Fibroblast of gingiva (primary cell): ENCODE measurements around the gene SDF4.

Experiments used
- DNase-seq: peaks from one replicate; pipeline ENCODE4 v3.0.0-alpha.2; 2011; ENCODE audit warnings: low read depth

Gene SDF4

GRCh38 chr1:1228596-1229321 lies 3.0 kb downstream of the SDF4 start:
- DNase-seq: no peak

GRCh38 chr1:1228187-1228586 lies 3.6 kb downstream of the SDF4 start:
- DNase-seq: no peak

GRCh38 chr1:1227386-1227785 lies 4.4 kb downstream of the SDF4 start:
- DNase-seq: no peak

GRCh38 chr1:1226566-1227362 lies 5.0 kb downstream of the SDF4 start:
- DNase-seq: no peak

GRCh38 chr1:1225913-1226312 lies 5.9 kb downstream of the SDF4 start:
- DNase-seq: no peak

- no peak for DNase-seq
Measured at GRCh38 chr1:1225238-1225845, 6.5 kb downstream of the SDF4 start.

GRCh38 chr1:1223891-1224290 lies 7.9 kb downstream of the SDF4 start:
- DNase-seq: no peak

GRCh38 chr1:1223321-1223720 lies 8.5 kb downstream of the SDF4 start:
- no peak for DNase-seq

GRCh38 chr1:1222575-1223225 lies 9.1 kb downstream of the SDF4 start:
- DNase-seq: peak; percentile 10

- DNase-seq: no peak
Measured at GRCh38 chr1:1221887-1222574, 9.8 kb downstream of the SDF4 start.

- no peak for DNase-seq
Measured at GRCh38 chr1:1220197-1220596, 11.6 kb downstream of the SDF4 start.

GRCh38 chr1:1219341-1219740 lies 12.5 kb downstream of the SDF4 start:
- no peak for DNase-seq

GRCh38 chr1:1218524-1219200 lies 13.1 kb downstream of the SDF4 start:
- DNase-seq: no peak

- DNase-seq: no peak
Measured at GRCh38 chr1:1217621-1218523, 13.9 kb downstream of the SDF4 start.

GRCh38 chr1:1216770-1217620 lies 14.8 kb downstream of the SDF4 start:
- DNase-seq: no peak

GRCh38 chr1:1215881-1216605 lies 15.8 kb downstream of the SDF4 start:
- DNase-seq: no peak

GRCh38 chr1:1215080-1215676 lies 16.6 kb downstream of the SDF4 start:
- DNase-seq: no peak
